ENCODE measurements around the gene TTC21A. TPM values are rescaled to one million over a fixed set of nuclear protein-coding genes. Genes with fewer than 3 reads are reported as not detected.

TTC21A gene
- total and polyA plus RNA-seq, 7 donors: 0.52 to 1.2 (median 0.92) TPM

DNA sequence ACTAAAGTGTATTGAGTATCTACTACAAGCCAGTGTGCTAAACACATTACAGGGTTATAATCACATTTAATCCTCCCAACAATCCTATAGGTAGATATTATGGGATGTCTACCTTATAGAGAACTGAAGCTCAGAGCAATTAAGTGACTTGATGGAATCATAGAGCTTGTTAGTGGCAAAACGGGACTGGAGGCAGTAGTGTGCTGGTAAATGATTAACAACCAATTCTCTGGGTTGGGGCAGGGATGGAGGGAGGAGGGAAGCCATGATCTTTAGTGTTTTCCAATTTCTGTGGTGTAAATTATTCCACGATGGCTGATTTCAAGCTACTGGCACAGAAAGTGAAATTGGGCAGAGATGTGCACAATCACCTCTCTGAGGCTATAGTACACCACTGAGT lies 64.4 kb downstream of the TTC21A start:
- no peak overlapping the region for H3K4me3 ChIP-seq
- TF ChIP-seq, protein P1, sequence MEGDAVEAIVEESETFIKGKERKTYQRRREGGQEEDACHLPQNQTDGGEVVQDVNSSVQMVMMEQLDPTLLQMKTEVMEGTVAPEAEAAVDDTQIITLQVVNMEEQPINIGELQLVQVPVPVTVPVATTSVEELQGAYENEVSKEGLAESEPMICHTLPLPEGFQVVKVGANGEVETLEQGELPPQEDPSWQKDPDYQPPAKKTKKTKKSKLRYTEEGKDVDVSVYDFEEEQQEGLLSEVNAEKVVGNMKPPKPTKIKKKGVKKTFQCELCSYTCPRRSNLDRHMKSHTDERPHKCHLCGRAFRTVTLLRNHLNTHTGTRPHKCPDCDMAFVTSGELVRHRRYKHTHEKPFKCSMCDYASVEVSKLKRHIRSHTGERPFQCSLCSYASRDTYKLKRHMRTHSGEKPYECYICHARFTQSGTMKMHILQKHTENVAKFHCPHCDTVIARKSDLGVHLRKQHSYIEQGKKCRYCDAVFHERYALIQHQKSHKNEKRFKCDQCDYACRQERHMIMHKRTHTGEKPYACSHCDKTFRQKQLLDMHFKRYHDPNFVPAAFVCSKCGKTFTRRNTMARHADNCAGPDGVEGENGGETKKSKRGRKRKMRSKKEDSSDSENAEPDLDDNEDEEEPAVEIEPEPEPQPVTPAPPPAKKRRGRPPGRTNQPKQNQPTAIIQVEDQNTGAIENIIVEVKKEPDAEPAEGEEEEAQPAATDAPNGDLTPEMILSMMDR (IDR thresholded peaks at IDR 0.05): no peak
- no peak overlapping the region for H3K27ac ChIP-seq
- ATAC-seq: no peak
- intact Hi-C loops (cut with DNase I): no loop called here
- no peak for DNase-seq
- no peaks in the 10 kb centered on the region for H3K36me3 ChIP-seq (ENCODE audit: insufficient read depth in 1 of 2, low read depth in 1 of 2)
- no peaks in the 10 kb centered on the region for H3K27me3 ChIP-seq (ENCODE audit: insufficient read depth in 3 of 3, low read length in 2 of 3)
- H3K4me1 ChIP-seq: peaks cover 10% of the 10 kb centered on the region
- H3K9me3 ChIP-seq: no peaks in the 10 kb centered on the region
- 55 to 81% (median 73%) methylated on average over 2 of the region's 2 CpGs for WGBS, 3 donors

DNA sequence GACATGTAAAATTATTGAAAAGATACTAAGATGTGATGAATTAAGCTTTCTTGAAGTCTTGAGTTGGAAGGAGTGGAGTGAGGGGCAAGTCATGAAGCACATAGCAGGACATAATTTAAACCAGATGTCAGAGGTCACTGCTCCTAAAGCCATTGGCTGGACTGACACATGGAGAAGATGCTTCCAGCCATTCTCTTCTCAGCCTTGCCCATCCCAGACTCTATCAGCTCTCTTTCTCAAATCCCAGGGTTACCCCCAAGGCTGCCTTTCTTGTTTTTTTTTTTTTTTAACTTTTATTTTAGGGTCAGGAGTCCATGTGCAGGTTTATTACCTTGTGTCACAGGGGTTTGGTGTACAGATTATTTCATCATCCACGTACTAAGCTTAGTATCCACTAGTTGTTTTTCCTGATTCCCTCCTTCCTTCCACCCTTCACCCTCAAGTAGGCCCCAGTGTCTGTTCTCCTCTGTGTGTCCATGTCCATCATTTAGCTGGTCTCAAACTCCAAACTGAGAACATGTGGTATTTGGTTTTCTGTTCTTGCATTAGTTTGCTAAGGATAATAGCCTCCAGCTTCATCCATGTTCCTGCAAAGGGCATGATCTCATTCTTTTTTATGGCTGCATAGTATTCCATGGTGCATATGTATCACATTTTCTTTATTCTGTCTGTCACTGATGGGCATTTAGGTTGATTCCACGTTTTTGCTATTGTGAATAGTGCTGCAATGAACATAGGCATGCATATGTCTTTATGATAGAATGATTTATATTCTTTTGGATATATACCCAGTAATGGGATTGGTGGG lies 66.0 kb downstream of the TTC21A start:
- ATAC-seq (no peak), DNase-seq (no peak)
- intact Hi-C loops (cut with DNase I): no loop called here
- Histone ChIP-seq H3K4me1 (peaks cover 5% of the 10 kb centered on the region), H3K4me3 (no peak overlapping the region), H3K9me3 (no peaks in the 10 kb centered on the region), H3K36me3 (ENCODE audit: insufficient read depth in 1 of 2, low read depth in 1 of 2) (no peaks in the 10 kb centered on the region), H3K27ac (no peak overlapping the region), H3K27me3 (ENCODE audit: insufficient read depth in 3 of 3, low read length in 2 of 3) (no peaks in the 10 kb centered on the region)
- TF ChIP-seq, protein P1 (IDR thresholded peaks at IDR 0.05): no peak
- 79 to 83% (median 81%) methylated on average over 2 of the region's 2 CpGs for WGBS, 3 donors

DNA sequence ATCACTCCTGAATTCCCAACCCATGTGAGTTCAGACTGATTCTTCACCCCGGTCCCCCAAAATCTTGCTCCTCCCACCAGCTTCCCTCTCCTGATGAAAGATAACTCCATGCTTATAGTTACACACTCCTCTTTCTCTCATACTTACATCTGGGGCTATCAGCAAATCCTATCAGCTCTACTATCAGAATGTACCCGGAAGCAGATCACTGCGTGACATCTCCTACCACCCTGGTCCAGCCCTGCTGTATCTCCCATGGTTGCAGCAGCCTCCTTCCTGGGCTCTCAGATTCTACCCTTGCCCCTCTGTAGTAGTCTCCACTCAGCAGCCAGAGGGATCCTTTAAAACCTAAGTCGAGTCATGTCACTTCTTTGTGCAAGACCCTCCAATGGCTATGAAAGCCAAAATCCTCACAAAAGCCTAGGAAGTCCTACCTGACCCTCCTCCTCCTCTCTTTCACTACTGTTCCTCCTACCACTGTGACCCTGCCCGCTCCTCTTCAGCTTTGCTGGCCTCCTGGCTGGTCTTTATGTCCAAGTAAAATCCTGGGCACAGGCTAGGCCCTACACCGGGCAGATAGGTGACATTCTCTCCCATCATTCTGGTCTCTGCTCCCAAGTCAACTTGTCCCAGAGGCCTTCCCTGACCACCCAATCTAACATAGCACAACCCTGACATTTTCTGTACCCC lies 68.7 kb downstream of the TTC21A start:
- Histone ChIP-seq H3K27ac (peak overlapping the region; percentile 85), H3K27me3 (ENCODE audit: insufficient read depth in 3 of 3, low read length in 2 of 3) (no peaks in the 10 kb centered on the region), H3K36me3 (ENCODE audit: insufficient read depth in 1 of 2, low read depth in 1 of 2) (no peaks in the 10 kb centered on the region), H3K4me3 (no peak overlapping the region), H3K9me3 (no peaks in the 10 kb centered on the region), H3K4me1 (peaks cover 13% of the 10 kb centered on the region)
- intact Hi-C loops (cut with DNase I): no loop called here
- TF ChIP-seq, protein P1 (IDR thresholded peaks at IDR 0.05): no peak
- WGBS, 3 donors: 76 to 82% (median 80%) methylated on average over 6 of the region's 6 CpGs
- no peak for DNase-seq
- ATAC-seq: no peak

DNA sequence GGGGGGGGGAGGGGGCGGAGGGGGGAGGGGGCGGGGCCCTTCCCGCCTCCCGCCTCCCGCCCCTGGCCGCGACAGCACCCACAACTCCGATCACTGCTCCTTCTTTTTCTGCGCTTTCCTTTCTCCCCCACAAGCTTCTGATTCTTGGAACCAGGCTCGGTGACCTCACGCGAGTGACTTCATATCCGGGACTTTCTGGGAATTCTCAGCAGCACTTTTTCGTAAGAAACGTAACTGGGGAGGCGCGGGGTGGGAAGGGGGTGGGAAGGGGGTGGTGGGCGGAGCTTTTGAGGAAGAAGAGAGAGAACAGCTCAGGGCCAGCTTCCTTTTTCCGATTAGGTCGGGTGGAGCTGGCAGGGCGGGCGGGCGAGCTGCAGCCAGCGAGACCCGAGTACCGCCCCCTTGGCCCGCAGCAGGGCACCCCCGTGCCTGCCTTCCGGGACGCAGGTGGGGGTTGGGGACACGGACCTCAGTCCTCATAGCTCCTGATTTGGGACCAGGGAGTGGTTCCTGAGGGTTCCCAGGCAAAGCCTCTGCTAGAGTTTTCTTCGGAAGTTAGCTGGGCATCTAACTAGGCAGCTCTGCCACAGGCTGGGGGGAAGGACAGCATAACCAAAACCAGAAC lies 70.3 kb downstream of the TTC21A start:
- peak overlapping the region; percentile 85 for H3K27ac ChIP-seq
- intact Hi-C loops (cut with DNase I): no loop called here
- H3K36me3 ChIP-seq (ENCODE audit: insufficient read depth in 1 of 2, low read depth in 1 of 2): no peaks in the 10 kb centered on the region
- H3K4me3 ChIP-seq: peak overlapping the region; percentile 70
- peak; percentile 36 to 60 (median 49) for ATAC-seq
- 0 to 1% (median 0%) methylated on average over 18 to 32 of the region's 32 CpGs for WGBS, 3 donors
- H3K4me1 ChIP-seq: peaks cover 13% of the 10 kb centered on the region
- H3K9me3 ChIP-seq: no peaks in the 10 kb centered on the region
- TF ChIP-seq, protein P1 (IDR thresholded peaks at IDR 0.05): no peak
- peak; percentile 88 to 89 for DNase-seq
- no peaks in the 10 kb centered on the region for H3K27me3 ChIP-seq (ENCODE audit: insufficient read depth in 3 of 3, low read length in 2 of 3)

Data from psoas muscle (tissue), 8 donors.